ENCODE data around the gene CAPN14.

The CAPN14 gene

GRCh38 chr2:31200972-31201371 lies 16.3 kb downstream of the CAPN14 start:
- ChIA-PET POLR2A (ENCODE audit: low non-redundant PET) (no interaction called here), CTCF (interaction anchor here (0.5 to 0.6 kb wide), 3 partner anchors 36 to 496 kb away, joined by 3 to 5 read pairs (median 3); partner anchors contain the start of gene GALNT14)
- no peak for DNase-seq (ENCODE audit: low spot score)
- no peak overlapping the region for H3K27ac ChIP-seq
- TF ChIP-seq CTCF (conservative IDR thresholded peaks at IDR 0.05; ENCODE audit: low read depth): no peak

- ChIA-PET CTCF (no interaction called here), POLR2A (ENCODE audit: low non-redundant PET) (no interaction called here)
- H3K27ac ChIP-seq: no peak overlapping the region
- DNase-seq (ENCODE audit: low spot score): no peak
- TF ChIP-seq CTCF (conservative IDR thresholded peaks at IDR 0.05; ENCODE audit: low read depth): no peak
Measured at GRCh38 chr2:31199206-31199605, 18.1 kb downstream of the CAPN14 start.

GRCh38 chr2:31197669-31198068 lies 19.6 kb downstream of the CAPN14 start:
- no peak overlapping the region for H3K27ac ChIP-seq
- POLR2A ChIA-PET (ENCODE audit: low non-redundant PET): no interaction called here
- CTCF ChIA-PET: no interaction called here
- no peak for TF ChIP-seq CTCF (conservative IDR thresholded peaks at IDR 0.05; ENCODE audit: low read depth)
- no peak for DNase-seq (ENCODE audit: low spot score)

- DNase-seq (ENCODE audit: low spot score): no peak
- TF ChIP-seq CTCF (conservative IDR thresholded peaks at IDR 0.05; ENCODE audit: low read depth): no peak
- ChIA-PET CTCF (no interaction called here), POLR2A (ENCODE audit: low non-redundant PET) (no interaction called here)
- no peak overlapping the region for H3K27ac ChIP-seq
Measured at GRCh38 chr2:31197166-31197565, 20.1 kb downstream of the CAPN14 start.

GRCh38 chr2:31196622-31197021 lies 20.7 kb downstream of the CAPN14 start:
- DNase-seq (ENCODE audit: low spot score): peak; percentile 16
- ChIA-PET POLR2A (ENCODE audit: low non-redundant PET) (no interaction called here), CTCF (no interaction called here)
- TF ChIP-seq CTCF (conservative IDR thresholded peaks at IDR 0.05; ENCODE audit: low read depth): no peak
- no peak overlapping the region for H3K27ac ChIP-seq

GRCh38 chr2:31193806-31194205 lies 23.5 kb downstream of the CAPN14 start:
- ChIA-PET CTCF (interaction anchor here (0.6 kb wide), 1 partner anchor 496 kb away, joined by 8 read pairs; no protein-coding TSS in a partner anchor), POLR2A (ENCODE audit: low non-redundant PET) (no interaction called here)
- no peak overlapping the region for H3K27ac ChIP-seq
- no peak for DNase-seq (ENCODE audit: low spot score)
- no peak for TF ChIP-seq CTCF (conservative IDR thresholded peaks at IDR 0.05; ENCODE audit: low read depth)
